ENCODE data around the gene COLEC11.
A peak's percentile ranks its signal among the peaks of the same experiment; 100 is the strongest.
"Not testable (repeated sequence)": the region's sequence is repeated elsewhere in the genome, so short reads cannot be mapped to it uniquely, and the experiment has no call there.

COLEC11 gene

GRCh38 chr2:3606370-3607201 lies 11.7 kb downstream of the COLEC11 start:
- DNase-seq: no peak

- no peak for DNase-seq
Observed at GRCh38 chr2:3608373-3609278, 13.7 kb downstream of the COLEC11 start.

- DNase-seq: peak; percentile 51
Observed at GRCh38 chr2:3609279-3609673, 14.4 kb downstream of the COLEC11 start.

- DNase-seq: no peak
Observed at GRCh38 chr2:3610415-3610814, 15.5 kb downstream of the COLEC11 start.

- no peak for DNase-seq
Observed at GRCh38 chr2:3610881-3611505, 16.1 kb downstream of the COLEC11 start.

GRCh38 chr2:3611589-3611988 lies 16.7 kb downstream of the COLEC11 start:
- no peak for DNase-seq

GRCh38 chr2:3612639-3613523 lies 18.0 kb downstream of the COLEC11 start:
- DNase-seq: no peak

GRCh38 chr2:3613524-3613905 lies 18.6 kb downstream of the COLEC11 start:
- no peak for DNase-seq

GRCh38 chr2:3614743-3615142 lies 19.8 kb downstream of the COLEC11 start:
- not testable (repeated sequence) for DNase-seq

- not testable (repeated sequence) for DNase-seq
Observed at GRCh38 chr2:3615541-3616200, 20.8 kb downstream of the COLEC11 start.

- DNase-seq: not testable (repeated sequence)
Observed at GRCh38 chr2:3616435-3617197, 21.7 kb downstream of the COLEC11 start.

GRCh38 chr2:3617198-3617890 lies 22.4 kb downstream of the COLEC11 start:
- no peak for DNase-seq

- no peak for DNase-seq
Observed at GRCh38 chr2:3618367-3618766, 23.5 kb downstream of the COLEC11 start.

GRCh38 chr2:3619033-3619432 lies 24.1 kb downstream of the COLEC11 start:
- DNase-seq: no peak

GRCh38 chr2:3619661-3620060 lies 24.7 kb downstream of the COLEC11 start:
- not testable (repeated sequence) for DNase-seq

GRCh38 chr2:3620834-3621233 lies 25.9 kb downstream of the COLEC11 start:
- DNase-seq: no peak

- no peak for DNase-seq
Observed at GRCh38 chr2:3622967-3623366, 28.1 kb downstream of the COLEC11 start.

- no peak for DNase-seq
Observed at GRCh38 chr2:3624059-3624794, 29.3 kb downstream of the COLEC11 start.

- no peak for DNase-seq
Observed at GRCh38 chr2:3625186-3625585, 30.3 kb downstream of the COLEC11 start.
